ENCODE data around the gene ZFAND6.
"Not testable (repeated sequence)": the region's sequence is repeated elsewhere in the genome, so short reads cannot be mapped to it uniquely, and the experiment has no call there.

ZFAND6 gene

GRCh38 chr15:80141916-80142598 is 82.6 kb downstream of the ZFAND6 start:
- in situ Hi-C loops (cut with MboI; ENCODE audit: low sequenced_read_pairs): no loop called here

GRCh38 chr15:80142646-80143045 is 83.2 kb downstream of the ZFAND6 start:
- in situ Hi-C loops (cut with MboI; ENCODE audit: low sequenced_read_pairs): no loop called here

GRCh38 chr15:80151148-80151547 is 91.7 kb downstream of the ZFAND6 start:
- in situ Hi-C loops (cut with MboI; ENCODE audit: low sequenced_read_pairs): no loop called here

GRCh38 chr15:80151576-80151975 is 92.1 kb downstream of the ZFAND6 start:
- in situ Hi-C loops (cut with MboI; ENCODE audit: low sequenced_read_pairs): no loop called here

GRCh38 chr15:80152180-80152895 is 92.9 kb downstream of the ZFAND6 start:
- in situ Hi-C loops (cut with MboI; ENCODE audit: low sequenced_read_pairs): no loop called here

GRCh38 chr15:80152896-80153876 is 93.7 kb downstream of the ZFAND6 start, which contains the start of gene FAH:
Gene FAH (plus strand): TSS chr15:80152999. CDS start chr15:80153055, 56 bp downstream.
- in situ Hi-C loops (cut with MboI; ENCODE audit: low sequenced_read_pairs): no loop called here

GRCh38 chr15:80153900-80154299 is 94.4 kb downstream of the ZFAND6 start:
- in situ Hi-C loops (cut with MboI; ENCODE audit: low sequenced_read_pairs): no loop called here

- in situ Hi-C loops (cut with MboI; ENCODE audit: low sequenced_read_pairs): no loop called here
These were observed 94.9 kb downstream of the ZFAND6 start for GRCh38 chr15:80154336-80154735.

- in situ Hi-C loops (cut with MboI; ENCODE audit: low sequenced_read_pairs): no loop called here
These were observed 95.5 kb downstream of the ZFAND6 start for GRCh38 chr15:80155001-80155377.

- in situ Hi-C loops (cut with MboI; ENCODE audit: low sequenced_read_pairs): not testable (repeated sequence)
These were observed 96.1 kb downstream of the ZFAND6 start for GRCh38 chr15:80155378-80156175.

GRCh38 chr15:80156176-80156720 is 96.8 kb downstream of the ZFAND6 start:
- in situ Hi-C loops (cut with MboI; ENCODE audit: low sequenced_read_pairs): no loop called here

- in situ Hi-C loops (cut with MboI; ENCODE audit: low sequenced_read_pairs): no loop called here
These were observed 97.7 kb downstream of the ZFAND6 start for GRCh38 chr15:80157215-80157614.

GRCh38 chr15:80159301-80159700 is 99.8 kb downstream of the ZFAND6 start:
- in situ Hi-C loops (cut with MboI; ENCODE audit: low sequenced_read_pairs): no loop called here

GRCh38 chr15:80159811-80160569 is 100.5 kb downstream of the ZFAND6 start:
- in situ Hi-C loops (cut with MboI; ENCODE audit: low sequenced_read_pairs): no loop called here

GRCh38 chr15:80160570-80161156 is 101.2 kb downstream of the ZFAND6 start:
- in situ Hi-C loops (cut with MboI; ENCODE audit: low sequenced_read_pairs): no loop called here

- in situ Hi-C loops (cut with MboI; ENCODE audit: low sequenced_read_pairs): no loop called here
These were observed 102.1 kb downstream of the ZFAND6 start for GRCh38 chr15:80161468-80162016.

- in situ Hi-C loops (cut with MboI; ENCODE audit: low sequenced_read_pairs): no loop called here
These were observed 102.6 kb downstream of the ZFAND6 start for GRCh38 chr15:80162059-80162554.

GRCh38 chr15:80163217-80163616 is 103.7 kb downstream of the ZFAND6 start:
- in situ Hi-C loops (cut with MboI; ENCODE audit: low sequenced_read_pairs): no loop called here

GRCh38 chr15:80163897-80164296 is 104.4 kb downstream of the ZFAND6 start:
- in situ Hi-C loops (cut with MboI; ENCODE audit: low sequenced_read_pairs): no loop called here

Data from hTERT RPE-1 (cell line).